OCI-LY1 (cell line): ENCODE measurements around the gene DYNC1LI2.

Experiments
- EZH2 ChIP-seq: fragments of 200-600 bp; sonication (generic), shearing (Covaris generic); IDR thresholded peaks from 2 replicates; pipeline ENCODE4 v1.8.0; 2017; ENCODE audit warnings: borderline replicate concordance, mixed run types, mild to moderate bottlenecking, antibody characterized with exemption, low read length, moderate library complexity, mixed read lengths
- TF ChIP-seq, protein P1 (sequence below): fragments of 200-600 bp; sonication (generic), shearing (Covaris generic); IDR thresholded peaks from 2 replicates; pipeline ENCODE4 v1.5.1; 2017; ENCODE audit warnings: mild to moderate bottlenecking, antibody characterized with exemption, low read length, moderate library complexity, mixed read lengths

DNA sequence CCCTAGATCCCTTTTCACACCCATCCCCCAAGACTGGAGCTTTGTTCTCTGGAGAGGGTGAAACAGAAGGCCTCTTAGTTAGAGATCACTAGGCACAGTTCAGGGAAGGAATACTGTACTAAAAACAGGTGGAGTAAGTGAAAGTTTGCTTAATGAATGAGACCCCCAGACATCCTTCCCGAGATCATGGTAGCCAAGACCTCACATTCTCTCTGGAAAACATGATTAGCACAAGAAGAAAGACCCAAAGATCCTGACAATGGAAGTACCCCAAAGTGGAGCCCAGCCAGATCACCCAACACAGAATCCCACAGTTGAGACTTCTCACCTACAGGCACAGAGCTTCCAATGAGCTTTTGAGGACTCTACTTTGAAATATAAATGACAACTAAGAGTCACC, 51.5 kb downstream of the DYNC1LI2 start:
- TF ChIP-seq, protein P1, sequence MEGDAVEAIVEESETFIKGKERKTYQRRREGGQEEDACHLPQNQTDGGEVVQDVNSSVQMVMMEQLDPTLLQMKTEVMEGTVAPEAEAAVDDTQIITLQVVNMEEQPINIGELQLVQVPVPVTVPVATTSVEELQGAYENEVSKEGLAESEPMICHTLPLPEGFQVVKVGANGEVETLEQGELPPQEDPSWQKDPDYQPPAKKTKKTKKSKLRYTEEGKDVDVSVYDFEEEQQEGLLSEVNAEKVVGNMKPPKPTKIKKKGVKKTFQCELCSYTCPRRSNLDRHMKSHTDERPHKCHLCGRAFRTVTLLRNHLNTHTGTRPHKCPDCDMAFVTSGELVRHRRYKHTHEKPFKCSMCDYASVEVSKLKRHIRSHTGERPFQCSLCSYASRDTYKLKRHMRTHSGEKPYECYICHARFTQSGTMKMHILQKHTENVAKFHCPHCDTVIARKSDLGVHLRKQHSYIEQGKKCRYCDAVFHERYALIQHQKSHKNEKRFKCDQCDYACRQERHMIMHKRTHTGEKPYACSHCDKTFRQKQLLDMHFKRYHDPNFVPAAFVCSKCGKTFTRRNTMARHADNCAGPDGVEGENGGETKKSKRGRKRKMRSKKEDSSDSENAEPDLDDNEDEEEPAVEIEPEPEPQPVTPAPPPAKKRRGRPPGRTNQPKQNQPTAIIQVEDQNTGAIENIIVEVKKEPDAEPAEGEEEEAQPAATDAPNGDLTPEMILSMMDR = no peak
- no peak for TF ChIP-seq EZH2
